ENCODE data around the gene MCF2L2. TPM values are rescaled to one million over a fixed set of nuclear protein-coding genes. Genes with fewer than 3 reads are reported as not detected.
"Not testable (repeated sequence)": the region's sequence is repeated elsewhere in the genome, so short reads cannot be mapped to it uniquely, and the experiment has no call there.

The MCF2L2 gene
- total and polyA plus RNA-seq, 2 experiments from 2014 or later = not detected

DNA sequence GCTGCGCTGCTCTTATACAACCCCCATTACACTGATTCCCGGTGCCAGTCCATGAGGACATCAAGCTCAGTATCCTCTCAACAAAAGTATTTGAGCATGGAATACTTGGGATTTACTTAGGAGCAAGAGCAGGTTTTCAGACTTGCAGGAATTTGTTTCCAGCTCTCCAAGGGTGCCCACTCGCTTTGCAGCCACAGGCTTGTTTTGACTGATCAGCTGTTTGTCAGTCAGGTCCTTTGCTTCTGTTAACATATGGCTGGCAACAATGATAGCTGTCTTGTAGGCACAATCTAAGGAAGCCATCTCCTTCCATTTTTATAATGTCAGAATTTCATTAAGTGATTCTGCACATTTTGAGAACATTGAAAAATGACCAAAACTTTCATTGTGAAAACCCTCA lies 38.2 kb upstream of the MCF2L2 start:
- Histone ChIP-seq H4K20me1 (ENCODE audit: insufficient read depth) (no peaks in the 10 kb centered on the region), H3K27ac (no peak overlapping the region), H3K9me3 (ENCODE audit: low read depth) (no peaks in the 10 kb centered on the region), H3K9ac (no peak overlapping the region), H3K79me2 (ENCODE audit: insufficient read depth) (no peaks in the 10 kb centered on the region), H3K4me1 (ENCODE audit: insufficient read depth) (no peaks in the 10 kb centered on the region), H3F3A (ENCODE audit: insufficient read depth) (0 out of 2 replicates have a peak, but pooled peaks cover 4% of the 10 kb centered on the region), H3K36me3 (ENCODE audit: low read depth) (no peaks in the 10 kb centered on the region), H3K27me3 (replicated peaks; ENCODE audit: insufficient read depth) (no peaks in the 10 kb centered on the region; the same call in 1 of the 2 replicates), H3K9me2 (ENCODE audit: insufficient read depth) (no peaks in the 10 kb centered on the region), H3K4me3 (no peak overlapping the region), H3K4me2 (ENCODE audit: unreplicated experiment) (no peak overlapping the region), H2AFZ (no peak overlapping the region)
- 60% methylated on average over 3 of the region's 3 CpGs for WGBS, 2 experiments (ENCODE audit: low coverage in 1 of 2, low lambda C conversion rate in 2 of 2, missing lambda C conversion rate in 2 of 2)
- DNase-seq = no peak
- TF ChIP-seq EZH2phosphoT487 (IDR thresholded peaks at IDR 0.05; ENCODE audit: insufficient read depth, low read depth) = no peak
- in situ Hi-C loops (cut with MboI) = no loop called here

- H3K79me2 ChIP-seq (ENCODE audit: insufficient read depth); H3K4me3 ChIP-seq; H3K4me1 ChIP-seq (ENCODE audit: insufficient read depth); H3K27me3 ChIP-seq (replicated peaks; ENCODE audit: insufficient read depth); H3K27ac ChIP-seq; H3K4me2 ChIP-seq (ENCODE audit: unreplicated experiment); H3F3A ChIP-seq (ENCODE audit: insufficient read depth); in situ Hi-C loops (cut with MboI); H2AFZ ChIP-seq; H4K20me1 ChIP-seq (ENCODE audit: insufficient read depth); DNase-seq; H3K9ac ChIP-seq; H3K9me2 ChIP-seq (ENCODE audit: insufficient read depth); H3K9me3 ChIP-seq (ENCODE audit: low read depth); H3K36me3 ChIP-seq (ENCODE audit: low read depth): not testable (repeated sequence)
- WGBS, 2 experiments (ENCODE audit: low coverage in 1 of 2, low lambda C conversion rate in 2 of 2, missing lambda C conversion rate in 2 of 2) = 68 to 70% methylated on average over 13 of the region's 13 CpGs
These were observed 37.3 kb upstream of the MCF2L2 start for GRCh38 chr3:183465710-183466109.

- no peaks in the 10 kb centered on the region for H3K9me2 ChIP-seq (ENCODE audit: insufficient read depth)
- no peaks in the 10 kb centered on the region for H3K79me2 ChIP-seq (ENCODE audit: insufficient read depth)
- no peak overlapping the region for H2AFZ ChIP-seq
- H3K9ac ChIP-seq = no peak overlapping the region
- DNase-seq = no peak
- H3K9me3 ChIP-seq (ENCODE audit: low read depth) = no peaks in the 10 kb centered on the region
- H3K36me3 ChIP-seq (ENCODE audit: low read depth) = no peaks in the 10 kb centered on the region
- WGBS, 2 experiments (ENCODE audit: low coverage in 1 of 2, low lambda C conversion rate in 2 of 2, missing lambda C conversion rate in 2 of 2) = 90 to 94% methylated on average over 2 of the region's 2 CpGs
- in situ Hi-C loops (cut with MboI) = no loop called here
- no peaks in the 10 kb centered on the region for H4K20me1 ChIP-seq (ENCODE audit: insufficient read depth)
- no peak overlapping the region for H3K4me2 ChIP-seq (ENCODE audit: unreplicated experiment)
- TF ChIP-seq EZH2 (IDR thresholded peaks at IDR 0.05; ENCODE audit: insufficient read depth, poor library complexity, severe bottlenecking) = no peak
- no peak overlapping the region for H3K4me3 ChIP-seq
- H3F3A ChIP-seq (ENCODE audit: insufficient read depth) = 0 out of 2 replicates have a peak, but pooled peaks cover 4% of the 10 kb centered on the region
- no peaks in the 10 kb centered on the region for H3K4me1 ChIP-seq (ENCODE audit: insufficient read depth)
- H3K27me3 ChIP-seq (replicated peaks; ENCODE audit: insufficient read depth) = no peaks in the 10 kb centered on the region; the same call in 1 of the 2 replicates
- H3K27ac ChIP-seq = no peak overlapping the region
These were observed 36.1 kb upstream of the MCF2L2 start for GRCh38 chr3:183464480-183464879.

DNA sequence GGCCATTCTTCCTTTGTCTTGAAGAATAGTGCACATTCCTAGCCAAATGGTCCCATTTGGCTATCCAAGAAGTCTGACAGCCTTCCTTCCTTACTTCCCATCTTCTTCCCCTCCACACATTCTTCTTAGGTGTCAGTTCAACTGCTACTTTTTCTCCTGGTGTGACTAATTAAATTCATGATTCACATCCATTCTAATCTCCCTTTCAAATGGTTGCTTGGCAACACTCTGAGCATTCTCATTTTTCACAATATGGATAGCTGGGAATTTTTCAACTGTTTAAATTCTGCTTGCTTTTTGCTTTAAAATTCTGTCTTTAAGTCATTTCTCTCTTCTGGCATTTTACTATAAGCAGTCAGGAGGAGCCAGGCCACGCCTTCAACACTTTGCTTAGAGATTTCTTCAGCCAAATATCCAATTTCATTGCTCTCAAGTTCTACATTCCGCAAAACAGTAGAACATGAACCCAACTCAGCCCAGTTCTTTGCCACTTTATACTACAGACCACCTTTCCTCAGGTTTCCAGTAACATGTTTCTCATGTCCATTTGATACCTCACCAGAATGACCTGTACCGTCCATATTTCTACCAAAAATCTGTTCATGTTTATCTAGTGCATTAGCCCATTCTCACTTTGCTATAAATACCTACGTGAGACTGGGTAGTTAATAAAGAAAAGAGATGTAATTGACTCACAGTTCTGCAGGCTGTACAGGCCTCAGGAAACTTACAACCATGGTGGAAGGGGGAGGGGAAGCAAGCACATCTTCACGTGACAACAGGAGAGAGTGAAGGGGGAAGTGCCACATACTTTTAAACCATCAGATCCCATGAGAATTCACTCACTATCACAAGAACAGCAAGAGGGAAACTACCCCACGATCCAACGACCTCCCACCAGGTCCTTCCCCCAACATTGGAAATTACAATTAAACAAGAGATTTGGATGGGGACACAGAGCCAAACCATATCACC lies 31.9 kb upstream of the MCF2L2 start:
- peak; percentile 43 for DNase-seq
- no peaks in the 10 kb centered on the region for H3K36me3 ChIP-seq (ENCODE audit: low read depth)
- no peaks in the 10 kb centered on the region for H3K79me2 ChIP-seq (ENCODE audit: insufficient read depth)
- peaks cover under 1% of the 10 kb centered on the region for H3K4me1 ChIP-seq (ENCODE audit: insufficient read depth)
- H3K27ac ChIP-seq = no peak overlapping the region
- no peaks in the 10 kb centered on the region; the same call in 1 of the 2 replicates for H3K27me3 ChIP-seq (replicated peaks; ENCODE audit: insufficient read depth)
- peaks cover 2% of the 10 kb centered on the region for H3F3A ChIP-seq (ENCODE audit: insufficient read depth)
- H4K20me1 ChIP-seq (ENCODE audit: insufficient read depth) = no peaks in the 10 kb centered on the region
- TF ChIP-seq EZH2 (IDR thresholded peaks at IDR 0.05; ENCODE audit: insufficient read depth, poor library complexity, severe bottlenecking) (no peak), EZH2phosphoT487 (IDR thresholded peaks at IDR 0.05; ENCODE audit: insufficient read depth, low read depth) (no peak)
- H3K9me3 ChIP-seq (ENCODE audit: low read depth) = no peaks in the 10 kb centered on the region
- H3K4me2 ChIP-seq (ENCODE audit: unreplicated experiment) = no peak overlapping the region
- in situ Hi-C loops (cut with MboI) = no loop called here
- no peaks in the 10 kb centered on the region for H3K9me2 ChIP-seq (ENCODE audit: insufficient read depth)
- no peak overlapping the region for H3K4me3 ChIP-seq
- 70 to 71% methylated on average over 7 of the region's 7 CpGs for WGBS, 2 experiments (ENCODE audit: low coverage in 1 of 2, low lambda C conversion rate in 2 of 2, missing lambda C conversion rate in 2 of 2)
- no peak overlapping the region for H2AFZ ChIP-seq
- no peak overlapping the region for H3K9ac ChIP-seq
